Ectodermal cell (in vitro differentiated cells): ENCODE data around the gene UNC13A.

Experiments used
- H3K27ac ChIP-seq: 2 replicates; pipeline ENCODE4 v1.7.0; 2013; ENCODE audit warnings: mild to moderate bottlenecking, low read depth, low read length; ENCODE audit not compliant: insufficient read depth, poor library complexity, severe bottlenecking
- H3K27me3 ChIP-seq: 2 replicates; pipeline ENCODE4 v1.7.0; 2013; ENCODE audit warnings: mild to moderate bottlenecking, low read length; ENCODE audit not compliant: insufficient read depth, control insufficient read depth, poor library complexity, severe bottlenecking
- H3K36me3 ChIP-seq: one replicate; pipeline ENCODE4 v1.7.0; 2013; ENCODE audit warnings: low read length; ENCODE audit not compliant: control insufficient read depth, insufficient read depth
- H3K4me1 ChIP-seq: one replicate; pipeline ENCODE4 v1.7.0; 2013; ENCODE audit warnings: low read length; ENCODE audit not compliant: control insufficient read depth, insufficient read depth
- H3K4me3 ChIP-seq: 2 replicates; pipeline ENCODE4 v1.7.0; 2013; ENCODE audit warnings: low read depth, low read length, control low read depth; ENCODE audit not compliant: insufficient read depth
- H3K9me3 ChIP-seq: 2 replicates; pipeline ENCODE4 v1.7.0; 2013; ENCODE audit warnings: mild to moderate bottlenecking, low read length, moderate library complexity; ENCODE audit not compliant: control insufficient read depth
- WGBS, 2 experiments: methylation state at CpG; one replicate each; pipeline ENCODE4 v1.1.7; 2013; ENCODE audit warnings: missing lambda C conversion rate in 2 of 2; 5-methylcytosine and 5-hydroxymethylcytosine counted together

UNC13A gene

DNA sequence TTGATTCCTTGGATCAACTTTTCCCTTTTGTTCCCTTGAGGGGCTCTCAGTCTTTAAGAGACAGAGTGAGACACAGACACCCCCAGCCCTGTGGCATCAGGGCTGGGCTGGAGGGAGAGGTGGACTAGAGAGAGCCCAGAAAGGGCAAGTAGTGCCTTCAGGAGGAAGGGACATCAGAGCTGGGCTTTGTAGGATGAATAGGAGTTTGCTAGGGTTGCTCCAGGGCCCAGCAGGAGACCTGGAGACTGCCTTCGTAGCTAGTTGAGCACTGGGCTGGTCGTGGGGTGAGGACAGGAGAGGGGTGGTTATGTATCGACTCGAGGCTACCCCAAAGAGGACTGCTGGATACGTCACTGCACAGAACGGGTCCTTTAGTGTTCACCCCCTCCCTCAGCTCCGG is 36.5 kb upstream of the UNC13A start:
- Histone ChIP-seq H3K9me3 (no peaks in the 10 kb centered on the region), H3K36me3 (peaks cover 12% of the 10 kb centered on the region), H3K27me3 (no peaks in the 10 kb centered on the region), H3K27ac (no peak overlapping the region), H3K4me1 (peaks cover 8% of the 10 kb centered on the region), H3K4me3 (no peak overlapping the region)
- 92 to 96% methylated on average over 7 of the region's 7 CpGs for WGBS, 2 experiments

DNA sequence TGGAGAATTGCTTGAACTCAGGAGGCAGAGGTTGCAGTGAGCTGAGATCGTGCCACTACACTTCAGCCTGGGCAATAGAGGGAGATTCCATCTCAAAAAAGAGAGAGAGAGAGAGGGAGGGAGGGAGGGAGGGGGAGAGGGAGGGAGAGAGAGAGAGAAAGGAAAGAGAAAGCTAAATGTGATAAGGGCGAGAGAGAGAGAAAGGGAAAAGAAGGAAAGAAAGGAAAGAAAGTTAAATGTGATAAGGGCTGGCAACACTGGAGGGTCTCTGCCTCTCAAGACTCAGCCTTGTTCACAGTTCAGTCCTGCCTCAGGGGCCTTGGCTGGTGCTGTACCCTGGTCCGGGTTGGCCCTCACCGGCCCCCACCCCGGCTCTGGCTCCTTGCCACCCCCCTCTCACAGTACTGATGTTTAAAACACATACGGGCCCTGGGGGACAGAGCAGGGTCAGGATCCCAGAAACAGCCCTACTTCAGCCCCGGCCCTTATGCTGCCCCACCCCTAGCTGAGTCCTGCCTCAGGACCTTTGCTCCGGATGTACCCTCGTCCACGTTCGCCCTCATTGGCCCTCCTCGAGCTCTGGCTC is 34.6 kb upstream of the UNC13A start:
- Histone ChIP-seq H3K27ac (no peak overlapping the region), H3K27me3 (no peaks in the 10 kb centered on the region), H3K9me3 (no peaks in the 10 kb centered on the region), H3K4me3 (no peak overlapping the region), H3K36me3 (peaks cover 8% of the 10 kb centered on the region), H3K4me1 (peaks cover 8% of the 10 kb centered on the region)
- 94 to 96% methylated on average over 12 of the region's 12 CpGs for WGBS, 2 experiments

DNA sequence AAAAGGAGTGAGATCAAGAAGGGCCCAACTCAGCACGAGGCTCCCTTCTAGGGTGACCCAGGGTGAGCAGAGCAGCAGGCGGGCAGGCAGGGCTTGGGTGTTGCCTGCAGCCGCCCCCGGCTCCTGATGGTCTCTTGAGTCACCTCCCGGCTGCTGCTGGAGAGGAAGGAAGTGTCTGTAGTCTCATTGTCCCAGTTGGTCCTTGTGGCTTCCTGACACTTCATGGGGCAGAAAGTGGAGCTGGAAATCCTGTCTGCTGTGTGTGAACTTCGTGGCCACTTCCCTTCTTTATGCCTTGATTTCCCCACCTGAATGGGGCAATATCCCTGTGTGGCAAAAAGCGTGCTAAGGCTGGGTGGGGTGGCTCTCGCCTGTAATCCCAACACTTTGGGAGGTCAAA is 33.7 kb upstream of the UNC13A start:
- Histone ChIP-seq H3K9me3 (no peaks in the 10 kb centered on the region), H3K27me3 (no peaks in the 10 kb centered on the region), H3K27ac (no peak overlapping the region), H3K36me3 (no peaks in the 10 kb centered on the region), H3K4me3 (no peak overlapping the region), H3K4me1 (peaks cover 8% of the 10 kb centered on the region)
- WGBS, 2 experiments: 92 to 93% methylated on average over 8 of the region's 8 CpGs

DNA sequence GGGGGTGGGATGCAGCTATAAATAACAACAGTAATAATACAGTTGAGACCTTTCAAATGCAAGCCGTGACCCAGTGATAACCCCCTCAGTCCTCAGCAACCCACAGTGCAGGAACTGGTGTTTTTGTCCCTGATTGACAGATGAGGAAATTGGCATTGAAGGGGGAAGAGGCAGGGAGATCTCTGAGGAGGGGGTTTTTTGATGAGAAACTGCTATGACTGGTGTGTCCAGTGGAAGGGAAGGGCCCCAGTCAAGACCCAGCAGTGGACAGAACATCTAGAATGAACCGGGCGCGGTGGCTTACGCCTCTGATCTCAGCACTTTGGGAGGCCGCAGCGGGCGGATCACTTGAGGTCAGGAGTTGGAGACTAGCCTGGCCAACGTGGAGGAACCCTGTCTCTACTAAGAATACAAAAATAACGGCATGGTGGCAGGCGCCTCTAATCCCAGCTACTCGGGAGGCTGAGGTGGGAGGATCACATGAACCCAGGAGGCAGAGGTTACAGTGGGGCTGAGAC is 33.0 kb upstream of the UNC13A start:
- WGBS, 2 experiments: 90 to 93% methylated on average over 12 of the region's 12 CpGs
- Histone ChIP-seq H3K27ac (no peak overlapping the region), H3K4me1 (peaks cover 8% of the 10 kb centered on the region), H3K4me3 (no peak overlapping the region), H3K9me3 (no peaks in the 10 kb centered on the region), H3K27me3 (no peaks in the 10 kb centered on the region), H3K36me3 (no peaks in the 10 kb centered on the region)

DNA sequence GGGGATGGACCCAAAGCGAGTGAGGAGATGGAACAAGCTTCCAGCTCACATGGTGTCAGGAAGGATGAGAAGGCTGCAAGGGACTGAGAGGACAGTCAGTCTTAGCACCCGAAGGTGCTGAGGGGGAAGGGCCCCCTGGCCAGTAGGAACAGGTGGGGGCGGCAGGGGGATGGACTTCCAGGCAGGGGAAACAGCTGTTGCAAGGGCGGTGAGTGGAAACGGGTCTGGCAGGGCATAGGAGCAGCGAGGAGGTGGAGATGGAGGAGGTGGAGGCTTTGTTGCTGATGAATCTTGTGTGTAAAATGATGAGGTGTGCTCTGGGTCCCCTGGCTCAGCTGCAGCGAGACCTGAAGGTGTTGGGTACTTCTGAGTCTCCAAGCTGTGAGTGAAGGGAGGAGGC is 32.3 kb upstream of the UNC13A start:
- no peaks in the 10 kb centered on the region for H3K27me3 ChIP-seq

DNA sequence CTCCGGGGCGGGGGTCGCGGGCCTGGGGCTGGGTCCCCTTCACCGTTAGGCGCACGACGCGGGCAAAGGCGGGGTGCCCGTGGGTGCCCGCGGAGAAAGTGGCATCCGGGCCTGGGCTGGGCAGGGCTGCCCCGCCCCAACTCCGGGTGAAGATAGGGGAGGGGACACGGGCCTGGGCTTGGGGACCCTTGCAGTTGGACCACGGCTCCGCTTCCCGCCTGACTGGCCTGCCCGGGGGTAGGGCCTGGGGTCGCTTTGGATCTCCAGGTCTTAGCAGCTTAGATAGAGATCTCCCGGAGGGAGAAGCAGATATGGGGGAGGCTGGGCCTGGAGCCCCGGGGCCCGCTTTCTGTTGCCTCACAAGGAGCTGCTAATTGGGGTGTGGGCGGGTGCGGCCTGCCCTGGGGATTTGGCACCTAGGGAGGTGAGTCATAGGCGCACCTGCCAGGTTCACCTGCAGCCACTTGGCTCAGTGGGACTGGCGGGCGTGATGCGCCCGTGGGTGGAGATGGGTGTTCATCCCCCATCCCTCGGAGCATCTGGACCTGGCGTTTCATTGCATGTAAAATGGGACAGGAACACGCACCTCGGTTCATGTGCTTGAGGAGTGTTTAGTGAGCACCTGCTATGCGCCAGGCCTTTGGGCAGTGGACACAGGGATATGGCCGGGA is 31.7 kb upstream of the UNC13A start:
- Histone ChIP-seq H3K9me3 (no peaks in the 10 kb centered on the region), H3K36me3 (no peaks in the 10 kb centered on the region), H3K27ac (no peak overlapping the region), H3K4me3 (peak overlapping the region; percentile 76), H3K4me1 (peaks cover 8% of the 10 kb centered on the region), H3K27me3 (no peaks in the 10 kb centered on the region)
- 11% methylated on average over 38 of the region's 38 CpGs for WGBS, 2 experiments

More for the DNA sequence above, 32.3 kb upstream of the UNC13A start:
- WGBS, 2 experiments: 62 to 71% methylated on average over 7 of the region's 7 CpGs
- no peak overlapping the region for H3K27ac ChIP-seq
- H3K4me1 ChIP-seq: peaks cover 8% of the 10 kb centered on the region
- peak overlapping the region; percentile 76 for H3K4me3 ChIP-seq
- no peaks in the 10 kb centered on the region for H3K9me3 ChIP-seq
- H3K36me3 ChIP-seq: no peaks in the 10 kb centered on the region

DNA sequence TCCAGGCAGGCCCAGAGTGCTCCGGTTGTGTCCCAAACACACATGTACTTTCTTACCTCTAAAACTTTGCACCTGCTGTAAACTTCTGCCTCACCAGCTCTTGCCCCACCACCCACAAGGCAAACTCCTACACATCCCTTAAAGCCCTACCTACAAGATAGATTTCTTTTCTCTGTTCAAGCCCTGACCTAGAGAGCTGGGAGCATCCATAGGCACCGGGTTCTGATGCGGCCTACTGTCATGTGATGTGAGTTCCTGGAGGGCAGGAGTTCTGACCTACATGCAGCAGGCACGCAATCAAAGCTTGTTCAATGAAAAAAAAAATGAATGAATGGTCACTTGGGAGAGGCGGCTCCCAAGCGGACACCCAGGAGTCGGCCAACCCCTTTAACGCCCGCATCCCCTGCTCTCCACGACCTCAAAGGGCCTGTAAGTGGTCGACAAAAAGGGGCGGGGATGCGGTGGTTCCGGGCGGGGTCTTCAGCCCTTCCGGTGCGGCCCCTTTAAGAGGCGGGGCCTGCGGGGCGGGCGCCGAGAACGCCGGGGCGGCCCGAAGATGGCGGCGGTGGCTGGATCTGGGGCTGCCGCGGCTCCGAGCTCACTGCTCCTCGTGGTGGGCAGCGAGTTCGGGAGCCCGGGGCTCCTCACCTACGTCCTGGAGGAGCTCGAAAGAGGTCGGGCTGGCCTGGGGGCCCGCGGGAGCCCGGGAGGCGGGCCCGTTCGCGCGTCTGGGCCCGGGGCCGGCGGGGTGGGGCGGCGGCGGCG is 31.0 kb upstream of the UNC13A start, which contains the start of gene MAP1S:
Gene MAP1S, plus strand, starts transcription at position 534 of the 765 bp plus-strand sequence. Its CDS starts 23 bp downstream, at position 557.
- Histone ChIP-seq H3K4me3 (peak within 1 kb of the TSS; percentile 76), H3K36me3 (no peaks in the 10 kb centered on the region), H3K9me3 (no peaks in the 10 kb centered on the region), H3K27ac (peak within 1 kb of the TSS; percentile 64), H3K4me1 (peaks cover 8% of the 10 kb centered on the region), H3K27me3 (no peaks in the 10 kb centered on the region)
- 3% methylated on average over 53 of the region's 53 CpGs for WGBS, 2 experiments

DNA sequence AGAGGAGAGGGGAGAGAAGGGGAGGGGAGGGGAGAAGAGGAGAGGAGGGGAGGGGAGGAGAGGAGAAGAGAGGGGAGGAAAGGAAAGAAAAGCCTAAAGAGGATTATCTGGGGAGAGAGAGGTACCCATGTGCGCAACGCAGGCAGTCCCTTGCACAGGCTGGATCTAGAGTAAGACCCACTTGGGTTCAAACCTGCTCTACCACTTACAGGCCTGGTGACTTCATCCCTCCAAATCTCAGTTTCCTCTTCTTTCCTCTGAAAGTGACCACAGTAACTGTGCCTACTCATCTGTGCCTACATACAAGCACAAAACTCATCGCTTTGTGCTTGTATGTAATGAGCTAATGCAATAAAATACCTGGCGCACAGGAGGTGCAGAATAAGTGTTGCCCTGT is 30.4 kb upstream of the UNC13A start:
- Histone ChIP-seq H3K9me3 (no peaks in the 10 kb centered on the region), H3K36me3 (no peaks in the 10 kb centered on the region), H3K4me3 (peak overlapping the region; percentile 76), H3K27me3 (no peaks in the 10 kb centered on the region), H3K4me1 (peaks cover 8% of the 10 kb centered on the region), H3K27ac (peak overlapping the region; percentile 64)
- 71 to 82% methylated on average over 4 of the region's 4 CpGs for WGBS, 2 experiments

DNA sequence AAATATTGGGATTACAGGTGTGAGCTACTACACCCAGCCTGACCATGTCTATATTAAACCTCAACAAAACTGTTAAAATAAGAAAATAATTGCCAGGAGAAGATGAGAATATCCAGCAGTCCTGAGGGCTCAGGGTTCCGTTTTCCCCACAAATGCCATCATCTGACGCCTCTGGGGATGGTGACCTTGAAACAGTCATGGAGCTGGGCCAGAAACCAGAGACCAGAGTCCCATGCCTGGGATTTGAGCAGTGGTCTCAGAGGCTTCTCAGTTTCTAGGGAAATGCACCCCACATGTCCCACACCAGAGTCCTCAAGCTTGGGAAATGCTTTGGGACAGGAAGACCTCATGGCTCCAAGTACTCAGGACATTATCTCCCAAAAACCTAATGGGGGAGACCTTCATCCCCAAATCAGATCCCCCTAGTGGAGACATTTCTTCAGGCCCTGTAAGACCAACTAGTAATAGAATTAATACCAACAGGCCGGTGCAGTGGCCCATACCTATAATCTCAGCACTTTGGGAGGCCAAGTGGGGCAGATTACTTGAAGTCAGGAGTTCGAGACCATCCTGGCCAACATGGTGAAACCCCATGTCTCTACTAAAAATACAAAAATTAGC is 28.3 kb upstream of the UNC13A start:
- 85 to 88% methylated on average over 4 of the region's 4 CpGs for WGBS, 2 experiments
- no peak overlapping the region for H3K27ac ChIP-seq

DNA sequence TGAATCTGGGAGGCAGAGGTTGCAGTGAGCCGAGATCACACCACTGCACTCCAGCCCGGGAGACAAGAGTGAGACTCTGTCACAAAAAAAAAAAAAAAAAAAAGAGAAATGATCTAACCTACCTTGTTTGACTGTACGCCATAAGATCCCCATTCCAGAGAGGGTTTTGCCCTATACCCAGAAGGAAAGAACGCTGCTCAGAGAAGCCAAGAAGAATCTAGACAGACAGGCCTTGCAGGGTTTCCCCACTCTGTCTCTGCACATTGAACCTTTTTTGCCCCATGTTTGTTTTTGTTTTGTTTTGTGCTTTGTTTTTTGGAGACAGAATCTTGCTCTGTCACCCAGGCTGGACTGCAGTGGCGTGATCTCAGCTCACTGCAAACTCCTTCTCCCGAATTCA is 23.7 kb upstream of the UNC13A start:
- Histone ChIP-seq H3K9me3 (no peaks in the 10 kb centered on the region), H3K4me1 (no peaks in the 10 kb centered on the region), H3K4me3 (no peak overlapping the region), H3K27me3 (no peaks in the 10 kb centered on the region), H3K27ac (no peak overlapping the region), H3K36me3 (no peaks in the 10 kb centered on the region)
- WGBS, 2 experiments: 89 to 90% methylated on average over 6 of the region's 6 CpGs

More for the DNA sequence above, 28.3 kb upstream of the UNC13A start:
- no peaks in the 10 kb centered on the region for H3K36me3 ChIP-seq
- H3K27me3 ChIP-seq: no peaks in the 10 kb centered on the region
- no peak overlapping the region for H3K4me3 ChIP-seq
- H3K4me1 ChIP-seq: peaks cover 8% of the 10 kb centered on the region
- H3K9me3 ChIP-seq: no peaks in the 10 kb centered on the region
